MCF 10A (cell line): ENCODE measurements around the gene C2CD2. TPM values are rescaled to one million over a fixed set of nuclear protein-coding genes. Genes with fewer than 3 reads are reported as not detected.

Source experiments
- BruUV-seq: library from RNA; stranded (reverse); fragments of 400-500 nt; replicated peaks from 2 replicates; lab custom pipeline; 2021; lab: Mats Ljungman, UMichigan
- CTCF ChIA-PET: fragments of 300-600 bp; sonication (Branson Sonifier 250); formaldehyde crosslinking; extraction: SDS; loops from one replicate; lab custom pipeline; 2021; ENCODE audit warnings: antibody characterized with exemption, inconsistent platforms; lab: Yijun Ruan, JAX
- POLR2A ChIA-PET: fragments of 300-600, 350-650 bp; sonication (Branson Sonifier 250); formaldehyde crosslinking; extraction: SDS; loops from one replicate; lab custom pipeline; 2020; ENCODE audit warnings: antibody characterized with exemption, inconsistent platforms; lab: Yijun Ruan, JAX
- DNase-seq: peaks from one replicate; pipeline ENCODE4 v3.0.0-alpha.2; 2018; ENCODE audit not compliant: unreplicated experiment
- H3K27ac Mint-ChIP-seq: one replicate; pipeline ENCODE4 v1.8.0; 2022; ENCODE audit warnings: mild to moderate bottlenecking, low read depth, mixed read lengths; ENCODE audit not compliant: unreplicated experiment
- H3K27me3 Mint-ChIP-seq: one replicate; pipeline ENCODE4 v1.8.0; 2022; ENCODE audit warnings: mixed read lengths; ENCODE audit not compliant: insufficient read depth, unreplicated experiment
- H3K36me3 Mint-ChIP-seq: one replicate; pipeline ENCODE4 v1.8.0; 2022; ENCODE audit warnings: mild to moderate bottlenecking, moderate library complexity, mixed read lengths; ENCODE audit not compliant: insufficient read depth, unreplicated experiment
- H3K4me1 Mint-ChIP-seq: one replicate; pipeline ENCODE4 v1.8.0; 2022; ENCODE audit warnings: mixed read lengths; ENCODE audit not compliant: insufficient read depth, unreplicated experiment
- H3K4me3 Mint-ChIP-seq: one replicate; pipeline ENCODE4 v1.8.0; 2022; ENCODE audit warnings: mild to moderate bottlenecking, moderate library complexity, mixed read lengths; ENCODE audit not compliant: unreplicated experiment
- H3K9me3 Mint-ChIP-seq: one replicate; pipeline ENCODE4 v1.8.0; 2022; ENCODE audit warnings: mixed read lengths; ENCODE audit not compliant: unreplicated experiment
- CTCF ChIP-seq: fragments of 200-600 bp; IDR thresholded peaks from one replicate; pipeline ENCODE4 v1.8.0; 2022; ENCODE audit warnings: antibody characterized with exemption, mild to moderate bottlenecking; ENCODE audit not compliant: unreplicated experiment
- intact Hi-C: fragments of 100-400 bp; cut with micrococcal nuclease; formaldehyde crosslinking; loops from 2 replicates; pipeline ENCODE4 v1.14.1; 2022
- total RNA-seq: library from RNA; stranded (reverse); gene quantifications from 2 replicates; pipeline ENCODE4 v1.2.3, GENCODE V29; 2022

Gene C2CD2
- total RNA-seq, 1 experiment from 2014 or later, result 25.1 TPM

GRCh38 chr21:41867313-41867712 is 86.5 kb downstream of the C2CD2 start:
- POLR2A ChIA-PET, result no interaction called here
- Mint-ChIP-seq H3K4me1 (peaks cover 12% of the 10 kb centered on the region), H3K9me3 (no peaks in the 10 kb centered on the region), H3K27ac (no peak overlapping the region), H3K36me3 (no peaks in the 10 kb centered on the region), H3K27me3 (no peaks in the 10 kb centered on the region), H3K4me3 (no peak overlapping the region)
- TF ChIP-seq CTCF, result no peak
- CTCF ChIA-PET, result no interaction called here
- BruUV-seq, result no TSS peak
- intact Hi-C loops, result no loop called here
- no peak for DNase-seq

GRCh38 chr21:41866274-41866809 is 87.5 kb downstream of the C2CD2 start:
- ChIA-PET POLR2A (interaction anchor here (0.6 to 0.9 kb wide), 2 partner anchors 11 to 127 kb away, joined by 3 to 6 read pairs; no protein-coding TSS in a partner anchor), CTCF (no interaction called here)
- Mint-ChIP-seq H3K9me3 (no peaks in the 10 kb centered on the region), H3K36me3 (peaks cover under 1% of the 10 kb centered on the region), H3K4me1 (peaks cover 12% of the 10 kb centered on the region), H3K27me3 (no peaks in the 10 kb centered on the region), H3K4me3 (no peak overlapping the region), H3K27ac (no peak overlapping the region)
- intact Hi-C loops, result no loop called here
- no peak for DNase-seq
- TF ChIP-seq CTCF, result no peak
- BruUV-seq, result no TSS peak

GRCh38 chr21:41865002-41865777 is 88.6 kb downstream of the C2CD2 start:
- intact Hi-C loops, result no loop called here
- ChIA-PET POLR2A (interaction anchor here (0.7 to 0.9 kb wide), 2 partner anchors 13 to 402 kb away, joined by 3 to 6 read pairs; no protein-coding TSS in a partner anchor), CTCF (interaction anchor here (0.6 to 0.9 kb wide), 2 partner anchors 10 to 32 kb away, joined by 3 to 4 read pairs; no protein-coding TSS in a partner anchor)

More at GRCh38 chr21:41865002-41865777, 88.6 kb downstream of the C2CD2 start:
- no peaks in the 10 kb centered on the region for H3K9me3 Mint-ChIP-seq
- H3K36me3 Mint-ChIP-seq, result peaks cover 5% of the 10 kb centered on the region
- peaks cover 12% of the 10 kb centered on the region for H3K4me1 Mint-ChIP-seq
- TF ChIP-seq CTCF, result no peak
- H3K27ac Mint-ChIP-seq, result no peak overlapping the region
- no TSS peak for BruUV-seq
- H3K27me3 Mint-ChIP-seq, result no peaks in the 10 kb centered on the region
- no peak overlapping the region for H3K4me3 Mint-ChIP-seq
- DNase-seq, result no peak
